Measurements from ENCODE around the gene SHB. TPM values are rescaled to one million over a fixed set of nuclear protein-coding genes. Genes with fewer than 3 reads are reported as not detected.

SHB gene
- total and polyA plus RNA-seq, 2 donors (not counting 3 experiments of a cell fraction or from before 2014, with no cell fraction given) = 13.4 to 24.9 TPM

- TF ChIP-seq JUN (IDR thresholded peaks at IDR 0.05; ENCODE audit: borderline replicate concordance, insufficient read depth, insufficient read length, low read depth) = no peak
- TF ChIP-seq, protein P1, sequence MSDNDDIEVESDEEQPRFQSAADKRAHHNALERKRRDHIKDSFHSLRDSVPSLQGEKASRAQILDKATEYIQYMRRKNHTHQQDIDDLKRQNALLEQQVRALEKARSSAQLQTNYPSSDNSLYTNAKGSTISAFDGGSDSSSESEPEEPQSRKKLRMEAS (IDR thresholded peaks at IDR 0.05; ENCODE audit: insufficient read depth, insufficient read length) = no peak
- TF ChIP-seq MYC (IDR thresholded peaks at IDR 0.05; ENCODE audit: low read depth, low read length) = no peak
- no peak for TF ChIP-seq FOS (IDR thresholded peaks at IDR 0.05; ENCODE audit: borderline replicate concordance, insufficient read depth, low read length)
- no peak for TF ChIP-seq EZH2 (IDR thresholded peaks at IDR 0.05; ENCODE audit: borderline replicate concordance, low read depth, low read length, severe bottlenecking)
- no peak for TF ChIP-seq POLR2AphosphoS5 (IDR thresholded peaks at IDR 0.05; ENCODE audit: insufficient read depth, low read depth, low read length)
- no peak for TF ChIP-seq GATA2 (IDR thresholded peaks at IDR 0.05; ENCODE audit: insufficient read depth, insufficient read length, low read depth, low read length)
- no peak for TF ChIP-seq CTCF (IDR thresholded peaks at IDR 0.05; ENCODE audit: extremely low read depth in 1 of 2, insufficient read depth in 1 of 2, low read depth in 1 of 2, low read length in 2 of 2)
- TF ChIP-seq POLR2A (IDR thresholded peaks at IDR 0.05; ENCODE audit: low read depth, low read length) = no peak
- no TSS peak for BruUV-seq (replicated peaks)
- no peaks in the 10 kb centered on the region for H3K79me2 ChIP-seq (ENCODE audit: control insufficient read depth, insufficient read depth, low read length)
- POLR2A ChIA-PET = no interaction called here
- H2AFZ ChIP-seq (ENCODE audit: low read depth, low read length) = no peak overlapping the region
- CTCF ChIA-PET = interaction anchor here (1.6 kb wide), 1 partner anchor 14 kb away, joined by 4 read pairs; no protein-coding TSS in a partner anchor
- no peak overlapping the region for H3K4me2 ChIP-seq (ENCODE audit: insufficient read depth, low read length)
- dilution Hi-C loops (cut with MboI; ENCODE audit: extremely low pct_ligation_motif_present, low sequenced_read_pairs) = no loop called here
- no peaks in the 10 kb centered on the region for H4K20me1 ChIP-seq (replicated peaks; ENCODE audit: control insufficient read depth, extremely low read depth, insufficient read depth, low read length)
- peaks cover 17% of the 10 kb centered on the region for H3K4me1 ChIP-seq (ENCODE audit: control insufficient read depth, extremely low read depth, insufficient read depth, low read length)
- H3K36me3 ChIP-seq (ENCODE audit: control insufficient read depth in 2 of 2, extremely low read depth in 1 of 2, insufficient read depth in 2 of 2, low read length in 2 of 2) = peaks cover 0 to 28% of the 10 kb centered on the region in 2 experiments
- no peaks in the 10 kb centered on the region for H3K9me3 ChIP-seq (replicated peaks; ENCODE audit: control insufficient read depth, insufficient read depth, low read length)
- FAIRE-seq = no peak
- no peaks in the 10 kb centered on the region for H3K27me3 ChIP-seq (ENCODE audit: control insufficient read depth in 2 of 2, insufficient read depth in 2 of 2, low read length in 2 of 2)
- intact Hi-C loops (cut with micrococcal nuclease) = no loop called here
- no peak for DNase-seq (ENCODE audit: low read depth, low spot score)
- no peak overlapping the region for H3K9ac ChIP-seq (replicated peaks; ENCODE audit: extremely low read depth, insufficient read depth, low read length)
- no peak overlapping the region for H3K4me3 ChIP-seq (replicated peaks in 1 of 3; ENCODE audit: insufficient read depth in 1 of 3, low read depth in 1 of 3, low read length in 3 of 3)
- no peak overlapping the region for H3K27ac ChIP-seq (ENCODE audit: insufficient read depth, low read depth, low read length)
- H3K9me1 ChIP-seq (replicated peaks; ENCODE audit: control insufficient read depth, extremely low read depth, insufficient read depth, low read length) = no peaks in the 10 kb centered on the region
These were observed 122.1 kb downstream of the SHB start for GRCh38 chr9:37946971-37947370.

Measured in endothelial cell of umbilical vein (primary cell).